H1 (cell line): ENCODE data around the gene EGR1. TPM values are rescaled to one million over a fixed set of nuclear protein-coding genes. Genes with fewer than 3 reads are reported as not detected.

Source experiments
- CTCF ChIA-PET: fragments of 300-600 bp; sonication (Branson Sonifier 250); formaldehyde crosslinking; loops from one replicate; lab custom pipeline; 2021; ENCODE audit not compliant: partially characterized antibody; lab: Charles Lee
- POLR2A ChIA-PET: fragments of 300-600 bp; sonication (Branson Sonifier 250); formaldehyde crosslinking; loops from one replicate; lab custom pipeline; 2021; ENCODE audit warnings: inconsistent platforms; ENCODE audit not compliant: partially characterized antibody; lab: Charles Lee
- DNase-seq, 2 experiments: peaks; one replicate each; pipeline versions ENCODE4 v3.0.0 to v3.0.0-alpha.2; 2010 to 2022; ENCODE audit warnings: low spot score in 2 of 2, low read depth in 1 of 2, mixed read lengths in 1 of 2
- FAIRE-seq: peaks from 2 replicates; lab custom pipeline; 2011; peaks lifted over from hg19 to GRCh38; lab: Jason Lieb, UNC
- H2AFZ ChIP-seq: 2 replicates; pipeline ENCODE4 v1.8.1; 2012; ENCODE audit warnings: low read length, inconsistent platforms
- H2AK5ac ChIP-seq: 2 replicates; pipeline ENCODE4 v1.6.1; 2013; ENCODE audit warnings: low read depth, low read length
- H2BK120ac ChIP-seq: replicated peaks from 2 replicates; pipeline ENCODE3; 2013; ENCODE audit warnings: low read depth, low read length, inconsistent platforms
- H2BK12ac ChIP-seq: 2 replicates; pipeline ENCODE4 v1.6.1; 2013; ENCODE audit warnings: low read depth, low read length
- H2BK15ac ChIP-seq: 2 replicates; pipeline ENCODE4 v1.6.1; 2013; ENCODE audit warnings: low read length
- H2BK20ac ChIP-seq: 2 replicates; pipeline ENCODE4 v1.6.1; 2013; ENCODE audit warnings: low read length
- H2BK5ac ChIP-seq: 2 replicates; pipeline ENCODE4 v1.6.1; 2013; ENCODE audit warnings: low read depth, low read length
- H3K14ac ChIP-seq: 2 replicates; pipeline ENCODE4 v1.6.1; 2013; ENCODE audit warnings: inconsistent platforms; ENCODE audit not compliant: insufficient read length
- H3K18ac ChIP-seq: 2 replicates; pipeline ENCODE4 v1.6.1; 2013; ENCODE audit warnings: low read length; ENCODE audit errors: extremely low read depth
- H3K23ac ChIP-seq: 2 replicates; pipeline ENCODE4 v1.6.1; 2013; ENCODE audit warnings: inconsistent platforms; ENCODE audit not compliant: insufficient read length
- H3K23me2 ChIP-seq: 2 replicates; pipeline ENCODE4 v1.6.1; 2013; ENCODE audit warnings: low read depth, low read length
- H3K27ac ChIP-seq: 2 replicates; pipeline ENCODE4 v1.6.1; 2011; ENCODE audit warnings: low read depth, low read length, inconsistent platforms
- H3K27me3 ChIP-seq, 4 experiments: replicated peaks in 1 of 4; 1 replicate in 1 of 4; 2 replicates in 3 of 4; pipeline versions ENCODE4 v1.6.1 to v1.8.1; 2011 to 2013; ENCODE audit warnings: low read length in 3 of 4, mild to moderate bottlenecking in 3 of 4, inconsistent platforms in 2 of 4, mixed read lengths in 2 of 4, moderate library complexity in 1 of 4; ENCODE audit not compliant: control insufficient read depth in 3 of 4, insufficient read depth in 3 of 4; ENCODE audit errors: extremely low read depth in 1 of 4
- H3K36me3 ChIP-seq, 4 experiments: 2 replicates each; pipeline versions ENCODE4 v1.6.1 to v1.8.1; 2011 to 2013; ENCODE audit warnings: mild to moderate bottlenecking in 4 of 4, low read length in 3 of 4, moderate library complexity in 2 of 4, control low read depth in 1 of 4, inconsistent platforms in 1 of 4; ENCODE audit not compliant: insufficient read depth in 4 of 4, control insufficient read depth in 2 of 4
- H3K4ac ChIP-seq: replicated peaks from 2 replicates; pipeline ENCODE3; 2013; ENCODE audit warnings: low read length, low read depth, mixed read lengths, inconsistent platforms; ENCODE audit not compliant: insufficient read length
- H3K4me1 ChIP-seq, 4 experiments: replicated peaks in 1 of 4; 1 replicate in 1 of 4; 2 replicates in 3 of 4; pipeline versions ENCODE4 v1.6.1 to v1.8.1; 2011 to 2013; ENCODE audit warnings: low read length in 3 of 4, inconsistent platforms in 2 of 4, mixed read lengths in 1 of 4; ENCODE audit not compliant: insufficient read depth in 4 of 4, control insufficient read depth in 3 of 4
- H3K4me2 ChIP-seq, 2 experiments: 2 replicates each; pipeline versions ENCODE4 v1.6.1 to v1.8.1; 2011 to 2013; ENCODE audit warnings: low read depth in 2 of 2, low read length in 2 of 2, control low read depth in 1 of 2, inconsistent platforms in 1 of 2, mild to moderate bottlenecking in 1 of 2; ENCODE audit not compliant: insufficient read depth in 1 of 2
- H3K4me3 ChIP-seq, 4 experiments: fragments of 200-600, 300-600 bp in 1 of 4; sonication (generic), shearing (Covaris generic), sonication (Bioruptor Twin) in 1 of 4; 2 replicates each; pipeline versions ENCODE4 v1.5.1 to v1.8.1; 2011 to 2016; ENCODE audit warnings: low read length in 4 of 4, low read depth in 3 of 4, control low read depth in 2 of 4, inconsistent platforms in 2 of 4, mild to moderate bottlenecking in 2 of 4, mixed read lengths in 1 of 4, moderate library complexity in 1 of 4; ENCODE audit not compliant: insufficient read depth in 2 of 4; ENCODE audit errors: extremely low read depth in 1 of 4
- H3K56ac ChIP-seq: replicated peaks from 2 replicates; pipeline ENCODE3; 2013; ENCODE audit warnings: low read depth, mild to moderate bottlenecking, mixed read lengths, low read length, inconsistent platforms; ENCODE audit not compliant: insufficient read length
- H3K79me1 ChIP-seq: 2 replicates; pipeline ENCODE4 v1.6.1; 2013; ENCODE audit warnings: low read depth, low read length, control low read depth
- H3K79me2 ChIP-seq, 2 experiments: 2 replicates each; pipeline versions ENCODE4 v1.6.1 to v1.8.1; 2012 to 2013; ENCODE audit warnings: low read length in 2 of 2, mild to moderate bottlenecking in 2 of 2, inconsistent platforms in 1 of 2; ENCODE audit not compliant: insufficient read depth in 2 of 2, control insufficient read depth in 1 of 2
- H3K9ac ChIP-seq, 4 experiments: replicated peaks in 1 of 4; 1 replicate in 1 of 4; 2 replicates in 3 of 4; pipeline versions ENCODE4 v1.6.1 to v1.8.1; 2011 to 2013; ENCODE audit warnings: low read depth in 3 of 4, low read length in 3 of 4, control low read depth in 2 of 4, mild to moderate bottlenecking in 2 of 4, moderate library complexity in 2 of 4, inconsistent platforms in 1 of 4; ENCODE audit errors: extremely low read depth in 1 of 4
- H3K9me3 ChIP-seq, 2 experiments: 2 replicates each; pipeline versions ENCODE4 v1.6.1 to v1.8.1; 2012 to 2013; ENCODE audit warnings: mild to moderate bottlenecking in 2 of 2, moderate library complexity in 2 of 2, control low read depth in 1 of 2, inconsistent platforms in 1 of 2, low read depth in 1 of 2, low read length in 1 of 2, mixed read lengths in 1 of 2; ENCODE audit not compliant: insufficient read depth in 2 of 2
- H4K20me1 ChIP-seq, 2 experiments: replicated peaks in 1 of 2; 2 replicates each; pipeline versions ENCODE3 to v1.8.1; 2011 to 2013; ENCODE audit warnings: inconsistent platforms in 2 of 2, low read length in 2 of 2, mild to moderate bottlenecking in 1 of 2; ENCODE audit not compliant: insufficient read depth in 2 of 2, control insufficient read depth in 1 of 2
- H4K5ac ChIP-seq: 2 replicates; pipeline ENCODE4 v1.6.1; 2013; ENCODE audit warnings: low read length, low read depth, mixed read lengths, inconsistent platforms; ENCODE audit not compliant: insufficient read length
- H4K8ac ChIP-seq: 2 replicates; pipeline ENCODE4 v1.8.0; 2013; ENCODE audit warnings: mild to moderate bottlenecking, moderate library complexity, low read length, inconsistent platforms; ENCODE audit not compliant: insufficient read depth; ENCODE audit errors: extremely low read depth
- H4K91ac ChIP-seq: replicated peaks from 2 replicates; pipeline ENCODE3; 2013; ENCODE audit warnings: low read length, mixed read lengths, inconsistent platforms; ENCODE audit not compliant: insufficient read length
- MAX ChIP-seq: IDR thresholded peaks from 2 replicates; pipeline ENCODE4 v1.6.1; 2012; ENCODE audit warnings: inconsistent platforms
- SRF ChIP-seq: IDR thresholded peaks from 2 replicates; pipeline ENCODE4 v1.6.1; 2011; ENCODE audit warnings: mild to moderate bottlenecking, low read depth, low read length, moderate library complexity
- WGBS, 2 experiments: shearing (Covaris generic) in 1 of 2; methylation state at CpG; one replicate each; pipeline versions ENCODE4 v1.1.6 to v1.1.7; 2013 to 2015; ENCODE audit warnings: low lambda C conversion rate in 2 of 2, mixed read lengths in 2 of 2, inconsistent platforms in 1 of 2, low coverage in 1 of 2, missing lambda C conversion rate in 1 of 2; ENCODE audit not compliant: insufficient replicate concordance in 2 of 2, insufficient coverage in 1 of 2, insufficient read length in 1 of 2; ENCODE audit errors: extremely low coverage in 1 of 2, missing lambda C conversion rate in 1 of 2; 5-methylcytosine and 5-hydroxymethylcytosine counted together
- polyA plus RNA-seq, 7 experiments: library from polyadenylated mRNA; depleted of rRNA in 3 of 7; stranded (reverse) in 5 of 7; unstranded in 2 of 7; fragments of >200 nt in 5 of 7; fragments of 200-250 nt in 2 of 7; gene quantifications; 1 replicate in 5 of 7; 2 replicates in 1 of 7; 4 replicates in 1 of 7; pipeline versions ENCODE4 v1.2.1 to v1.2.3, GENCODE V29; 2011 to 2013; ENCODE audit warnings: missing spikeins in 2 of 7, mixed read lengths in 2 of 7
- total RNA-seq: library from RNA; stranded (reverse); fragmentation: NEBNext Ultra II Directional; extraction: Animal tissue kit (Norgen Biotek cat#: 25700); gene quantifications from 2 replicates; pipeline ENCODE4 v1.2.1, GENCODE V29; 2021

The EGR1 gene
- total and polyA plus RNA-seq, 2 of the 8 experiments (the other 6 are each of a cell fraction or from before 2014, with no cell fraction given): 16.2 to 35.5 TPM

- H2BK20ac ChIP-seq: no peak overlapping the region
- H3K23ac ChIP-seq: no peak overlapping the region
- no peak overlapping the region for H3K4ac ChIP-seq
- no peak overlapping the region for H2AFZ ChIP-seq
- H3K4me1 ChIP-seq: peaks cover 2 to 11% (median 6%) of the 10 kb centered on the region in 4 experiments
- H4K20me1 ChIP-seq: peaks cover 11 to 16% of the 10 kb centered on the region in 2 experiments
- peaks cover 0 to 4% of the 10 kb centered on the region in 2 experiments; a peak in 1 of 4 replicates for H3K79me2 ChIP-seq
- H2BK120ac ChIP-seq: no peak overlapping the region
- H3K79me1 ChIP-seq: no peaks in the 10 kb centered on the region; the same call in 1 of the 2 replicates
- H4K8ac ChIP-seq: 0 out of 2 replicates have a peak overlapping the region, but pooled peaks have one; percentile 7
- H3K14ac ChIP-seq: no peak overlapping the region
- POLR2A ChIA-PET: interaction anchor here (1.3 to 15.1 kb wide), 5 partner anchors 9 to 31 kb away, joined by 3 to 294 read pairs (median 105); no protein-coding TSS in a partner anchor
- H3K23me2 ChIP-seq: peaks cover 18% of the 10 kb centered on the region
- peaks cover 0 to 18% (median 4%) of the 10 kb centered on the region in 4 experiments; a peak in 5 of 8 replicates for H3K36me3 ChIP-seq
- no peak overlapping the region for H3K9ac ChIP-seq
- no peak overlapping the region for H3K18ac ChIP-seq
- no peak overlapping the region for H4K5ac ChIP-seq
- H2BK12ac ChIP-seq: no peak overlapping the region
- H2BK5ac ChIP-seq: no peak overlapping the region
- H2AK5ac ChIP-seq: no peak overlapping the region
- H3K4me2 ChIP-seq: peak overlapping the region in 1 of 2 experiments; percentile 37; a peak in 1 of 4 replicates
- no peak overlapping the region for H2BK15ac ChIP-seq
- DNase-seq: no peak
- H3K4me3 ChIP-seq: peak overlapping the region in 3 of 4 experiments; percentile 4 to 90 (median 7); a peak in 3 of 8 replicates
- H3K9me3 ChIP-seq: no peaks in the 10 kb centered on the region
- CTCF ChIA-PET: interaction anchor here (13.5 to 24.9 kb wide), 2 partner anchors 18 to 32 kb away, joined by 215 to 532 read pairs; no protein-coding TSS in a partner anchor
- FAIRE-seq: no peak
- H4K91ac ChIP-seq: no peak overlapping the region
- H3K27ac ChIP-seq: no peak overlapping the region
- H3K27me3 ChIP-seq: peaks cover 0 to 15% (median 13%) of the 10 kb centered on the region in 4 experiments; a peak in 5 of 7 replicates
- 91% methylated on average over 6 of the region's 7 CpGs; no CpG with 5 or more reads in 1 of the 2 experiments for WGBS, 2 experiments
- no peak overlapping the region for H3K56ac ChIP-seq
- TF ChIP-seq MAX (0 out of 2 replicates have a peak, but pooled peaks have one; percentile 2), SRF (no peak)
Observed at GRCh38 chr5:138468133-138468965, 3.1 kb downstream of the EGR1 start.
